GM12878 (cell line): Measurements from ENCODE around the gene SLC16A6. TPM values are rescaled to one million over a fixed set of nuclear protein-coding genes. Genes with fewer than 3 reads are reported as not detected.

Experiments
- ATAC-seq: fragments of 200-7000 bp; cut with Tn5 transposase; 3 replicates; pipeline ENCODE4 v1.9.1; 2020; ENCODE audit warnings: mild to moderate bottlenecking, moderate library complexity
- BruUV-seq: library from RNA; stranded (reverse); fragments of 400-500 nt; replicated peaks from 2 replicates; lab custom pipeline; 2021; lab: Mats Ljungman, UMichigan
- CTCF ChIA-PET: fragments of 300-600 bp; sonication (Branson Sonifier 250); formaldehyde crosslinking; extraction: SDS; loops from one replicate; lab custom pipeline; 2021; ENCODE audit warnings: inconsistent platforms; lab: Yijun Ruan, JAX
- POLR2A ChIA-PET: fragments of 350-600 bp; formaldehyde crosslinking; extraction: SDS; loops from one replicate; lab custom pipeline; 2021; ENCODE audit warnings: inconsistent platforms; lab: Charles Lee
- RAD21 ChIA-PET: fragments of 300-600 bp; sonication (Branson Sonifier 250); formaldehyde crosslinking; loops from one replicate; lab custom pipeline; 2023; ENCODE audit warnings: antibody characterized with exemption; ENCODE audit not compliant: unreplicated experiment; lab: Charles Lee
- SMC1A ChIA-PET: fragments of 300-600 bp; sonication (Branson Sonifier 250); formaldehyde crosslinking; loops from one replicate; lab custom pipeline; 2023; ENCODE audit not compliant: unreplicated experiment, uncharacterized antibody; lab: Charles Lee
- DNase-seq: peaks from one replicate; pipeline ENCODE4 v3.0.0-alpha.2; 2011; ENCODE audit warnings: low read depth, low spot score
- FAIRE-seq: peaks from 3 replicates; lab custom pipeline; 2011; peaks lifted over from hg19 to GRCh38; lab: Jason Lieb, UNC
- H2AFZ ChIP-seq: 2 replicates; pipeline ENCODE4 v1.6.0; 2011; ENCODE audit warnings: low read depth, low read length, control low read depth; ENCODE audit not compliant: control insufficient read depth
- H3K27ac ChIP-seq: 2 replicates; pipeline ENCODE4 v1.5.1; 2011; ENCODE audit warnings: control low read depth; ENCODE audit not compliant: control insufficient read depth, insufficient read depth
- H3K27me3 ChIP-seq, 2 experiments: replicated peaks in 1 of 2; 2 replicates each; pipeline versions ENCODE4 v1.6.0 to v1.6.1; 2011; ENCODE audit warnings: low read length in 1 of 2; ENCODE audit not compliant: control insufficient read depth in 2 of 2, insufficient read depth in 2 of 2
- H3K36me3 ChIP-seq, 2 experiments: 2 replicates each; pipeline ENCODE4 v1.5.1; 2011; ENCODE audit warnings: low read length in 1 of 2; ENCODE audit not compliant: control insufficient read depth in 2 of 2, insufficient read depth in 2 of 2
- H3K4me1 ChIP-seq: 2 replicates; pipeline ENCODE4 v1.6.1; 2011; ENCODE audit warnings: mild to moderate bottlenecking, low read length, moderate library complexity, mixed read lengths; ENCODE audit not compliant: control insufficient read depth, insufficient read depth
- H3K4me2 ChIP-seq: 2 replicates; pipeline ENCODE4 v1.6.0; 2011; ENCODE audit warnings: control low read depth; ENCODE audit not compliant: control insufficient read depth, insufficient read depth
- H3K4me3 ChIP-seq: fragments of 200-600 bp; sonication (generic); 2 replicates; pipeline ENCODE4 v1.5.1; 2016
- H3K79me2 ChIP-seq: 2 replicates; pipeline ENCODE4 v1.6.0; 2011; ENCODE audit warnings: low read length; ENCODE audit not compliant: control insufficient read depth, insufficient read depth
- H3K9ac ChIP-seq: 2 replicates; pipeline ENCODE4 v1.8.0; 2011; ENCODE audit warnings: low read length, control low read depth, mixed read lengths; ENCODE audit not compliant: control insufficient read depth, insufficient read depth
- H3K9me3 ChIP-seq: replicated peaks from 3 replicates; pipeline ENCODE4 v1.5.1; 2011; ENCODE audit warnings: mild to moderate bottlenecking, low read length; ENCODE audit not compliant: control insufficient read depth, insufficient read depth
- H4K20me1 ChIP-seq: 2 replicates; pipeline ENCODE4 v1.6.0; 2011; ENCODE audit not compliant: control insufficient read depth, insufficient read depth
- BHLHE40 ChIP-seq, 2 experiments: fragments of 450-650 bp in 1 of 2; IDR thresholded peaks; 2 replicates each; pipeline ENCODE4 v1.6.1; 2011 to 2017; ENCODE audit warnings: low read depth in 2 of 2, borderline replicate concordance in 1 of 2, improper control_type of control experiment in 1 of 2, low read length in 1 of 2, mild to moderate bottlenecking in 1 of 2
- CEBPB ChIP-seq, 2 experiments: fragments of 150-350 bp in 1 of 2; IDR thresholded peaks; 2 replicates each; pipeline ENCODE4 v1.6.1; 2012 to 2014; ENCODE audit warnings: low read depth in 2 of 2, low read length in 2 of 2, borderline replicate concordance in 1 of 2, inconsistent platforms in 1 of 2
- CEBPZ ChIP-seq: fragments of 150-350 bp; IDR thresholded peaks from 2 replicates; pipeline ENCODE4 v1.6.1; 2016; ENCODE audit warnings: low read depth, low read length
- HCFC1 ChIP-seq: fragments of 150-350 bp; IDR thresholded peaks from 2 replicates; pipeline ENCODE4 v1.6.1; 2014; ENCODE audit warnings: low read length
- HDGF ChIP-seq: fragments of 450-650 bp; IDR thresholded peaks from 2 replicates; pipeline ENCODE4 v1.6.1; 2016; ENCODE audit warnings: antibody characterized with exemption
- JUNB ChIP-seq: IDR thresholded peaks from 2 replicates; pipeline ENCODE4 v1.6.1; 2016; ENCODE audit warnings: antibody characterized with exemption, mild to moderate bottlenecking
- KAT2A ChIP-seq: conservative IDR thresholded peaks from 2 replicates; pipeline ENCODE4 v1.6.1; 2011; ENCODE audit warnings: low read depth, low read length; ENCODE audit not compliant: control insufficient read depth
- MTA2 ChIP-seq: fragments of 450-650 bp; IDR thresholded peaks from 2 replicates; pipeline ENCODE4 v1.6.1; 2016; ENCODE audit warnings: low read depth, mild to moderate bottlenecking, moderate library complexity
- MXI1 ChIP-seq: fragments of 150-350 bp; IDR thresholded peaks from 2 replicates; pipeline ENCODE4 v1.6.1; 2011; ENCODE audit warnings: low read depth, mild to moderate bottlenecking, inconsistent platforms, low read length, improper control_type of control experiment
- NR2C2 ChIP-seq: IDR thresholded peaks from 2 replicates; pipeline ENCODE4 v1.6.1; 2011; ENCODE audit warnings: borderline replicate concordance, low read depth; ENCODE audit not compliant: control insufficient read depth, insufficient read length
- RB1 ChIP-seq: fragments of 450-650 bp; formaldehyde crosslinking; IDR thresholded peaks from 2 replicates; pipeline ENCODE4 v1.6.1; 2017; ENCODE audit warnings: mild to moderate bottlenecking, borderline replicate concordance
- RBBP5 ChIP-seq: fragments of 200-600 bp; sonication (generic); conservative IDR thresholded peaks from 2 replicates; pipeline ENCODE4 v1.6.1; 2016
- RUNX3 ChIP-seq: IDR thresholded peaks from 2 replicates; pipeline ENCODE4 v1.6.1; 2012; ENCODE audit warnings: low read length, inconsistent platforms
- SMAD1 ChIP-seq: fragments of 450-650 bp; IDR thresholded peaks from 2 replicates; pipeline ENCODE4 v1.6.1; 2018; ENCODE audit warnings: mild to moderate bottlenecking, low read depth; ENCODE audit not compliant: partially characterized antibody
- SREBF2 ChIP-seq: IDR thresholded peaks from 2 replicates; pipeline ENCODE4 v1.6.1; 2012; ENCODE audit warnings: mild to moderate bottlenecking, low read length
- TAF1 ChIP-seq: IDR thresholded peaks from 2 replicates; pipeline ENCODE4 v1.6.1; 2011; ENCODE audit warnings: mild to moderate bottlenecking, low read depth, low read length, borderline replicate concordance
- TARDBP ChIP-seq: IDR thresholded peaks from 2 replicates; pipeline ENCODE4 v1.6.1; 2016; ENCODE audit warnings: borderline replicate concordance
- ZNF24 ChIP-seq: fragments of 450-650 bp; IDR thresholded peaks from 2 replicates; pipeline ENCODE4 v1.6.1; 2017; ENCODE audit warnings: antibody characterized with exemption, mild to moderate bottlenecking
- WGBS: methylation state at CpG from one replicate; pipeline ENCODE4 v1.1.6; 2016; ENCODE audit warnings: low lambda C conversion rate; ENCODE audit not compliant: insufficient replicate concordance, insufficient coverage; ENCODE audit errors: missing lambda C conversion rate; 5-methylcytosine and 5-hydroxymethylcytosine counted together
- in situ Hi-C: fragments of 300-500 bp; cut with MboI; formaldehyde crosslinking; loops from 9 replicates; pipeline ENCODE4 v1.14.3; 2018; ENCODE audit warnings: mixed read lengths
- intact Hi-C: fragments of 100-400 bp; cut with micrococcal nuclease; formaldehyde crosslinking; loops from one replicate; pipeline ENCODE4 v1.14.2; 2022; ENCODE audit not compliant: unreplicated experiment
- polyA plus RNA-seq, 11 experiments: library from polyadenylated mRNA; depleted of rRNA in 4 of 11; unstranded in 6 of 11; stranded (reverse) in 5 of 11; fragments of >200 nt; fragmentation: Nextera tagmentation in 4 of 11; fragmentation: Illumina TruSeq in 1 of 11; extraction: Ambion mirVana in 4 of 11; extraction: Trizol in 1 of 11; gene quantifications; 1 replicate in 1 of 11; 2 replicates in 10 of 11; pipeline versions ENCODE4 v1.2.1 to v1.2.3, GENCODE V29; 2011 to 2016; ENCODE audit warnings: inconsistent platforms in 2 of 11, missing spikeins in 2 of 11, low read depth in 1 of 11
- total RNA-seq, 4 experiments: library from RNA; depleted of rRNA in 3 of 4; stranded (reverse); fragments of >200 nt in 3 of 4; fragmentation: Illumina TruSeq in 1 of 4; extraction: Trizol in 1 of 4; gene quantifications; 2 replicates each; pipeline versions ENCODE4 v1.2.1 to v1.2.3, GENCODE V29; 2013 to 2021

The SLC16A6 gene
- total and polyA plus RNA-seq, 10 of the 15 experiments (the other 5 are each of a cell fraction or from before 2014, with no cell fraction given) = 2.4 to 8.8 (median 6.0) TPM

- Histone ChIP-seq H3K4me1 (no peaks in the 10 kb centered on the region), H2AFZ (no peak overlapping the region), H3K9me3 (no peaks in the 10 kb centered on the region; the same call in 2 of the 3 replicates), H3K4me2 (no peak overlapping the region), H3K9ac (no peak overlapping the region), H3K79me2 (no peaks in the 10 kb centered on the region), H3K36me3 (no peaks in the 10 kb centered on the region), H3K27ac (no peak overlapping the region), H4K20me1 (no peaks in the 10 kb centered on the region), H3K4me3 (no peak overlapping the region), H3K27me3 (no peaks in the 10 kb centered on the region)
- ATAC-seq (no peak), FAIRE-seq (no peak), DNase-seq (no peak)
- 52% methylated on average over 5 of the region's 5 CpGs for WGBS
- ChIA-PET SMC1A (no interaction called here), POLR2A (no interaction called here), RAD21 (no interaction called here), CTCF (interaction anchor here (0.6 to 0.8 kb wide), 3 partner anchors 112 to 412 kb away, joined by 3 to 4 read pairs (median 3); no protein-coding TSS in a partner anchor)
- TF ChIP-seq KAT2A (no peak), SREBF2 (no peak), HDGF (no peak), NR2C2 (no peak), TARDBP (no peak), CEBPB (IDR thresholded peaks at IDR 0.05; ENCODE audit: borderline replicate concordance in 1 of 2, low read depth in 2 of 2, low read length in 2 of 2) (no peak), BHLHE40 (IDR thresholded peaks at IDR 0.05; ENCODE audit: borderline replicate concordance in 1 of 2, low read depth in 2 of 2, low read length in 1 of 2) (no peak), MTA2 (no peak), RBBP5 (no peak), TAF1 (no peak), SMAD1 (no peak), ZNF24 (no peak), MXI1 (no peak), RB1 (no peak), RUNX3 (no peak), CEBPZ (no peak), JUNB (no peak), HCFC1 (no peak)
- no TSS peak for BruUV-seq
- in situ Hi-C loops = no loop called here
- intact Hi-C loops = no loop called here
These were observed 35.0 kb upstream of the SLC16A6 start for GRCh38 chr17:68325961-68326360.
